Astrocyte (in vitro differentiated cells and primary cell): ENCODE measurements around the gene PRKCH. TPM values are rescaled to one million over a fixed set of nuclear protein-coding genes. Genes with fewer than 3 reads are reported as not detected.

ENCODE experiments used
- DNase-seq: peaks from one replicate; pipeline ENCODE4 v3.0.0-alpha.2; 2010; ENCODE audit warnings: low read depth
- FAIRE-seq: peaks from 2 replicates; lab custom pipeline; 2011; peaks lifted over from hg19 to GRCh38; lab: Jason Lieb, UNC
- H2AFZ ChIP-seq: 2 replicates; pipeline ENCODE4 v1.6.0; 2012; ENCODE audit warnings: low read depth, low read length, inconsistent platforms
- H3K27ac ChIP-seq: 2 replicates; pipeline ENCODE4 v1.5.1; 2011; ENCODE audit warnings: low read depth, low read length, inconsistent platforms
- H3K27me3 ChIP-seq: 2 replicates; pipeline ENCODE4 v1.6.0; 2011; ENCODE audit warnings: low read length, inconsistent platforms; ENCODE audit not compliant: insufficient read depth
- H3K36me3 ChIP-seq: 2 replicates; pipeline ENCODE4 v1.5.1; 2011; ENCODE audit warnings: low read length, inconsistent platforms; ENCODE audit not compliant: insufficient read depth
- H3K4me1 ChIP-seq: 2 replicates; pipeline ENCODE4 v1.5.1; 2011; ENCODE audit warnings: low read length, inconsistent platforms; ENCODE audit not compliant: insufficient read depth
- H3K4me2 ChIP-seq: 2 replicates; pipeline ENCODE4 v1.6.0; 2012; ENCODE audit warnings: low read length, inconsistent platforms
- H3K4me3 ChIP-seq: 2 replicates; pipeline ENCODE4 v1.5.1; 2011; ENCODE audit warnings: low read depth, mild to moderate bottlenecking, low read length, inconsistent platforms; ENCODE audit not compliant: insufficient read depth
- H3K79me2 ChIP-seq: 2 replicates; pipeline ENCODE4 v1.6.0; 2012; ENCODE audit warnings: mild to moderate bottlenecking, low read length, inconsistent platforms; ENCODE audit not compliant: insufficient read depth
- H3K9ac ChIP-seq: 2 replicates; pipeline ENCODE4 v1.6.0; 2012; ENCODE audit warnings: mild to moderate bottlenecking, low read length, inconsistent platforms
- H3K9me3 ChIP-seq: 2 replicates; pipeline ENCODE4 v1.5.1; 2012; ENCODE audit warnings: low read depth, mild to moderate bottlenecking, low read length, inconsistent platforms; ENCODE audit not compliant: insufficient read depth
- H4K20me1 ChIP-seq: 2 replicates; pipeline ENCODE4 v1.6.0; 2012; ENCODE audit warnings: low read length, inconsistent platforms; ENCODE audit not compliant: insufficient read depth
- H3K27ac Mint-ChIP-seq: one replicate; pipeline ENCODE4 v1.8.0; 2021; ENCODE audit warnings: mild to moderate bottlenecking, mixed read lengths; ENCODE audit not compliant: unreplicated experiment
- H3K27me3 Mint-ChIP-seq: one replicate; pipeline ENCODE4 v1.8.0; 2021; ENCODE audit warnings: low read depth, mixed read lengths; ENCODE audit not compliant: unreplicated experiment
- H3K36me3 Mint-ChIP-seq: one replicate; pipeline ENCODE4 v1.8.0; 2021; ENCODE audit warnings: low read depth, mixed read lengths; ENCODE audit not compliant: unreplicated experiment
- H3K4me1 Mint-ChIP-seq: one replicate; pipeline ENCODE4 v1.8.0; 2021; ENCODE audit warnings: low read depth, mixed read lengths; ENCODE audit not compliant: unreplicated experiment
- H3K4me3 Mint-ChIP-seq: one replicate; pipeline ENCODE4 v1.8.0; 2021; ENCODE audit warnings: mild to moderate bottlenecking, moderate library complexity, mixed read lengths; ENCODE audit not compliant: unreplicated experiment
- H3K9me3 Mint-ChIP-seq: one replicate; pipeline ENCODE4 v1.8.0; 2021; ENCODE audit warnings: mild to moderate bottlenecking, mixed read lengths; ENCODE audit not compliant: unreplicated experiment
- EZH2 ChIP-seq: IDR thresholded peaks from 2 replicates; pipeline ENCODE4 v1.6.1; 2012; ENCODE audit warnings: mild to moderate bottlenecking, low read length, inconsistent platforms; ENCODE audit not compliant: insufficient read depth
- total RNA-seq: library from RNA; stranded (reverse); gene quantifications from 2 replicates; pipeline ENCODE4 v1.2.1, GENCODE V29; 2021
- TF ChIP-seq, protein P1 (sequence below): IDR thresholded peaks from 2 replicates; pipeline ENCODE4 v1.5.1; 2011; ENCODE audit warnings: low read depth, mild to moderate bottlenecking, inconsistent platforms, low read length, moderate library complexity; ENCODE audit not compliant: insufficient read depth

The PRKCH gene
- total RNA-seq, 1 donor from 2014 or later = 6.0 TPM

DNA sequence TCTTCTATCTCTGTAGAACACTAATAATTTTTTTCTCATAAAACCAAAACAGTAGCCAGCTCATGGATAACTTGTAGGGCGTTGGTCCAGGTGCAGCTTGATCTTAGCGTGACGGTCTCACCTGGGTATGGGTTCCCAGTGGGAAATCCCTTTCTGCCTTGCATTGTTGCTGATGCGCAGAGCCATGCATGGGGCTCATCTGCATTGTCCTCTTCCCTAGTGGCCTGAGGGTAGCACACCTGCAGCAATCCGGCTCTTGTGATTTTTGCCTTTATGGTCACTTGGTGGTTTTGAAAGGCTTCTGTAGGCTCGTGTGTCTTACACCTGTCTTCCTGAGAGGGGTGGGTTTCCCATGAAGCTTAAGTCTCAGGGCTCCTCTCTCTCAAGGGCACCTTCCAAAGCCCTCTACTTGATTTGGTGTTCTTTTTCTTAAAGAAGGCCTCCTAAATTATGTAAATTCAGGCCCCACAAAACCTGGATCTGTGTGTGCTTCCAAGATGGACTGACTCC lies 130.6 kb downstream of the PRKCH start:
- DNase-seq = no peak
- no peak overlapping the region for H3K27ac ChIP-seq
- no peak overlapping the region for H3K4me2 ChIP-seq
- H3K4me3 Mint-ChIP-seq = no peak overlapping the region
- no peaks in the 10 kb centered on the region for H3K79me2 ChIP-seq
- H3K27me3 Mint-ChIP-seq = peaks cover 2% of the 10 kb centered on the region
- H3K9me3 Mint-ChIP-seq = no peaks in the 10 kb centered on the region
- H4K20me1 ChIP-seq = no peaks in the 10 kb centered on the region
- FAIRE-seq = no peak
- H3K27ac Mint-ChIP-seq = no peak overlapping the region
- H3K9ac ChIP-seq = no peak overlapping the region
- peaks cover 5% of the 10 kb centered on the region for H3K27me3 ChIP-seq
- no peaks in the 10 kb centered on the region for H3K4me1 Mint-ChIP-seq
- H3K4me3 ChIP-seq = no peak overlapping the region
- no peak overlapping the region for H2AFZ ChIP-seq
- TF ChIP-seq, protein P1, sequence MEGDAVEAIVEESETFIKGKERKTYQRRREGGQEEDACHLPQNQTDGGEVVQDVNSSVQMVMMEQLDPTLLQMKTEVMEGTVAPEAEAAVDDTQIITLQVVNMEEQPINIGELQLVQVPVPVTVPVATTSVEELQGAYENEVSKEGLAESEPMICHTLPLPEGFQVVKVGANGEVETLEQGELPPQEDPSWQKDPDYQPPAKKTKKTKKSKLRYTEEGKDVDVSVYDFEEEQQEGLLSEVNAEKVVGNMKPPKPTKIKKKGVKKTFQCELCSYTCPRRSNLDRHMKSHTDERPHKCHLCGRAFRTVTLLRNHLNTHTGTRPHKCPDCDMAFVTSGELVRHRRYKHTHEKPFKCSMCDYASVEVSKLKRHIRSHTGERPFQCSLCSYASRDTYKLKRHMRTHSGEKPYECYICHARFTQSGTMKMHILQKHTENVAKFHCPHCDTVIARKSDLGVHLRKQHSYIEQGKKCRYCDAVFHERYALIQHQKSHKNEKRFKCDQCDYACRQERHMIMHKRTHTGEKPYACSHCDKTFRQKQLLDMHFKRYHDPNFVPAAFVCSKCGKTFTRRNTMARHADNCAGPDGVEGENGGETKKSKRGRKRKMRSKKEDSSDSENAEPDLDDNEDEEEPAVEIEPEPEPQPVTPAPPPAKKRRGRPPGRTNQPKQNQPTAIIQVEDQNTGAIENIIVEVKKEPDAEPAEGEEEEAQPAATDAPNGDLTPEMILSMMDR = no peak
- no peak for TF ChIP-seq EZH2
- H3K36me3 ChIP-seq = no peaks in the 10 kb centered on the region
- H3K9me3 ChIP-seq = no peaks in the 10 kb centered on the region
- H3K36me3 Mint-ChIP-seq = no peaks in the 10 kb centered on the region
- H3K4me1 ChIP-seq = no peaks in the 10 kb centered on the region

DNA sequence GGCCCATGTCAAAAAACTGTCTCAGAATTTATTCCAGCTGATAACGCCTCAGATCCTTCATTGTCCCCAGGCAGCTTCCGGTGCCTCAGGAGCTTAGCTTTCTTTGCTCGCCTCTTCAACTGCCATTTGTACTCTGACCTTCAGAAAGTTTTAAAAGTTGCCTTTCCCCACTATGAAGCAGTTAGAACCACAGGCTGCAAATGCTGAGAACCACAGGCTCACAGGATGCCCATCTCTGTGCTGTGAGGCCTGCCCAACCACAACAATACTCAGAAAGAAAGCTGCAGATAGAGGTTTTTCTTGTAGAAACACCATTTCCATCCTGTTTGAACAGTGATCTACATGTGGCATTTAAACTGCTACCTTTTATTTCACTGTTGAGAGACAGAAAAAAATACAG lies 131.1 kb downstream of the PRKCH start:
- no peaks in the 10 kb centered on the region for H3K4me1 ChIP-seq
- Mint-ChIP-seq H3K27me3 (peaks cover 2% of the 10 kb centered on the region), H3K4me1 (no peaks in the 10 kb centered on the region), H3K9me3 (no peaks in the 10 kb centered on the region), H3K4me3 (no peak overlapping the region), H3K27ac (no peak overlapping the region), H3K36me3 (no peaks in the 10 kb centered on the region)
- H3K27ac ChIP-seq = no peak overlapping the region
- H3K4me2 ChIP-seq = no peak overlapping the region
- no peaks in the 10 kb centered on the region for H4K20me1 ChIP-seq
- H2AFZ ChIP-seq = no peak overlapping the region
- TF ChIP-seq EZH2 = no peak
- TF ChIP-seq, protein P1 = no peak
- no peaks in the 10 kb centered on the region for H3K79me2 ChIP-seq
- FAIRE-seq (no peak), DNase-seq (no peak)
- no peaks in the 10 kb centered on the region for H3K9me3 ChIP-seq
- H3K36me3 ChIP-seq = no peaks in the 10 kb centered on the region
- H3K27me3 ChIP-seq = peaks cover 5% of the 10 kb centered on the region
- H3K4me3 ChIP-seq = no peak overlapping the region
- no peak overlapping the region for H3K9ac ChIP-seq

DNA sequence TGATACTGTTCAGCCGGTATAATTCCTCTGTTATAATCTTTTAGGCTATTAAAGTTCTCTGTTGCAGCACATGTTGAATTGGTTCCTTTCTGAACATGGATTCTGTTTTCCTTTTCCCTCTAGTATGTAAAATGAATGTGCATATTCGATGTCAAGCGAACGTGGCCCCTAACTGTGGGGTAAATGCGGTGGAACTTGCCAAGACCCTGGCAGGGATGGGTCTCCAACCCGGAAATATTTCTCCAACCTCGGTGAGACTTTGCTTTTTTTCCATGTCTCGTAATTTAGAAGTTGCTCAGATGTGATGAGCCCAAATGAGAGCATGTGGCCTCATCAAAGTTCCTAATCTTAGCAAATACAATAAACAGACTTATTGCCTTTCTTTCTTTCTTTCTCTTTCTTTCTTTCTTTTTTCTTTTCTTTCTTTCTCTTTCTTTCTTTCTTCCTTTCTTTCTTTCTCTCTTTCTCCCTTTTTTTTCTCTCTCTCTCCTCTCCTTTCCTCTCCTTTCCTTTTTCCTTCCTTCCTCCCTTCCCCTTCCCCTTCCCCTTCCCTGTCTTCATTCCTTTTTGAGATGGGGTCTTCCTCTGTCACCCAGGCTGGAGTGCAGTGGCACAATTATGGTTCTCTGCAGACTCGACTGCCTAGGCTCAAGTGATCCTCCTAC lies 131.9 kb downstream of the PRKCH start:
- H3K27ac Mint-ChIP-seq = no peak overlapping the region
- H3K27me3 Mint-ChIP-seq = peaks cover 4% of the 10 kb centered on the region
- Histone ChIP-seq H2AFZ (no peak overlapping the region), H4K20me1 (no peaks in the 10 kb centered on the region), H3K36me3 (no peaks in the 10 kb centered on the region), H3K9me3 (no peaks in the 10 kb centered on the region), H3K27me3 (peaks cover 7% of the 10 kb centered on the region), H3K27ac (no peak overlapping the region), H3K9ac (no peak overlapping the region), H3K4me3 (no peak overlapping the region), H3K4me1 (no peaks in the 10 kb centered on the region), H3K4me2 (no peak overlapping the region), H3K79me2 (no peaks in the 10 kb centered on the region)
- TF ChIP-seq, protein P1 = no peak
- TF ChIP-seq EZH2 = no peak
- H3K4me1 Mint-ChIP-seq = no peaks in the 10 kb centered on the region
- FAIRE-seq = no peak
- H3K9me3 Mint-ChIP-seq = peaks cover 1% of the 10 kb centered on the region
- H3K4me3 Mint-ChIP-seq = no peak overlapping the region
- H3K36me3 Mint-ChIP-seq = no peaks in the 10 kb centered on the region
- DNase-seq = no peak
